Epithelial cell of prostate (primary cell): ENCODE measurements around the gene KRTAP10-5.
"Not testable (repeated sequence)": the region's sequence is repeated elsewhere in the genome, so short reads cannot be mapped to it uniquely, and the experiment has no call there.

Experiments used
- DNase-seq: peaks from one replicate; pipeline ENCODE4 v3.0.0-alpha.2; 2011; ENCODE audit warnings: low read depth, low spot score
- H3K27ac ChIP-seq: fragments of 450-650 bp; 2 replicates; pipeline ENCODE4 v1.5.1; 2017; ENCODE audit warnings: mild to moderate bottlenecking

Gene KRTAP10-5

DNA sequence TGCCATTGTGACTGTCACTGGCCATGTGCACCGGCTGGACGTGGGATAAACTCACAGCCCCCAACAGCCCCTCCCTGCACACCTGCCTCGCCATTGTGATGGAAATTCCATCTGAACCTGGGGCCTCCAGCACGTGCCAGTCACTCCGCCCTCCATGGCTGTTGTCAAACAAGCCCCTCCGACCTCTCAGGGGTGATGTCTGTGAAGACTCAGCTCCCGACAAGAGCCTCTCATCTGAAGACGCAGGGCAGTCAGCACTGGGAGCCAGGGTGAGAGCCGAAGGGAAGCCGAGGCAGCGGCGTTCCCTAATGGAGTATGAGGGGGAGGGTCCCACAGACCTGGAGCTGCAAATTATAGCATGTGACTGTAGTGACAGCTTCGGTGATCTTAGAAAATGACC is 27.7 kb downstream of the KRTAP10-5 start:
- H3K27ac ChIP-seq, result no peak overlapping the region
- DNase-seq, result no peak

DNA sequence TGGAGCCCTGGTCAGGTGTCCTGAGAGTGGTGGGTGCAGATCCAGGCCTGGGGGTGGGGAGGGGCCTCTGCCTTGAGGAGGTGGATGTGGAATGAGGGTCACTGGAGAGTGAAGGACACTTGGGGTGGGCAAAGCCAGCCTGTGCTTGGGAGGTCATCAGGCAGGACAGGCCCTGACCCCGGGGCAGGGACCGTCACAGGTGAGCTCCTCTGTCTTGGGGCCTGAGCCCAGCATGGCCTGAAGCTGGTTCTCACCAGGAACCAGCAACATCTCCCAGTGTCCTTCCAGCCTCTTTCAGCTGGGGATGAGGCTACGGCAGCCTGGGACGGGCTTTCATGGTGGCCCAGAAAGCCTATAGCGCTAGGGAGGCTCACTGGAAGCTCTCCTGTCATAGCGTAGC is 28.3 kb downstream of the KRTAP10-5 start:
- no peak for DNase-seq
- no peak overlapping the region for H3K27ac ChIP-seq

DNA sequence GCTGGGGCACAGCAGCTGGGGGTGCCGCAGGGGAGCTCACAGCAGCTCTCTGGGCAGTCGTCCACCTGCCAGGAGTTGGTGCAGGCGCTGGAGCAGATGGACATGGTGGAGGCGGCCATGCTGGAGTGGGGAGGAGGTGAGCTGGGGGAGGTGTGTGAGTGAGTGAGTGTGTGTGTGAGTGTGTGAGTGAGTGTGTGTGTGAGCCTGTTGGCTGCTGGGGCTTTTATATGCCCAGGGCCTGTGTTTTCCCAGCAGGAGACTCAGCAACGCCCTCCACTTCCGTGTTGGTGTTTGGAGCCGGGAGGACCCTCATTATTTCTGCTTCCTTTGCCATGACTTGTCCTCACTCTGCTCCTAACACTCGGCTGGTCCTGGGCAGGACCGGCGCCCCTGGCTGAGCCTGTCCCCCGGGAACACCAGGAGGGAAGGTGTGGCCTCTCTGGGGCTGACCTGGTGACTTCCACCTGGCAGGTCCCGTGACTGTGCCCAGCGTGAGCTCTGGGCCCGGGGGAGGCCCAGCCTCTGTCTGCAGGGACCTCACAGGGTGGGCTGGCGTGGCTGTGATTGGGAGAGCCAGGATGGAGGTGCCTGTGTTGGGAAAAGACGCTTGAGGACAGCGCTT is 29.0 kb downstream of the KRTAP10-5 start, which contains the start of gene KRTAP10-2:
Gene KRTAP10-2 (minus strand): TSS at position 166 of the 622 bp plus-strand sequence. CDS start 47 bp downstream, at position 119.
- H3K27ac ChIP-seq, result no peak within 1 kb of the TSS
- no peak for DNase-seq

- no peak for DNase-seq
Measured at GRCh38 chr21:44550807-44551206, 29.6 kb downstream of the KRTAP10-5 start.

DNA sequence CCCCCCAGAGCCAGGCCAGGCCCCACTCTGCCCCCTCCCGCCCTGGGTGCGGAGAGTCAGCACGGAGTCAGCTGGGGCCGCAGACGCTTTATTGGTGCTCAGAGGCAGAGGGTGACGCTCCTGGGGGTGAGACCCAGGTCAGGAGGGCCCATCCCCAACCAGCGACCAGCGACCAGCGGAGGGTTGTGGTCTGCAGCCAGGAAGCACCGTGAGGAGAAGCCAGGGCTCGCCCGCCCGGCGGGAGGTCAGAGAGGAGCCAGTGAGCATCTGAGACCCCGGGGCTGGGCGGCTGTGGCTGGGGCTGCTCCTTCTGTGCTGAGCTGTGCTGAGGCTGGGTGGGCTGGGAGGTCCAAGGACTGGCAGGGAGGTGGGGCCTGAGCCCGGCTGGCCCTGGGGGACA is 30.1 kb downstream of the KRTAP10-5 start:
- H3K27ac ChIP-seq, DNase-seq: not testable (repeated sequence)

More at GRCh38 chr21:44550807-44551206, 29.6 kb downstream of the KRTAP10-5 start:
- H3K27ac ChIP-seq, result no peak overlapping the region

DNA sequence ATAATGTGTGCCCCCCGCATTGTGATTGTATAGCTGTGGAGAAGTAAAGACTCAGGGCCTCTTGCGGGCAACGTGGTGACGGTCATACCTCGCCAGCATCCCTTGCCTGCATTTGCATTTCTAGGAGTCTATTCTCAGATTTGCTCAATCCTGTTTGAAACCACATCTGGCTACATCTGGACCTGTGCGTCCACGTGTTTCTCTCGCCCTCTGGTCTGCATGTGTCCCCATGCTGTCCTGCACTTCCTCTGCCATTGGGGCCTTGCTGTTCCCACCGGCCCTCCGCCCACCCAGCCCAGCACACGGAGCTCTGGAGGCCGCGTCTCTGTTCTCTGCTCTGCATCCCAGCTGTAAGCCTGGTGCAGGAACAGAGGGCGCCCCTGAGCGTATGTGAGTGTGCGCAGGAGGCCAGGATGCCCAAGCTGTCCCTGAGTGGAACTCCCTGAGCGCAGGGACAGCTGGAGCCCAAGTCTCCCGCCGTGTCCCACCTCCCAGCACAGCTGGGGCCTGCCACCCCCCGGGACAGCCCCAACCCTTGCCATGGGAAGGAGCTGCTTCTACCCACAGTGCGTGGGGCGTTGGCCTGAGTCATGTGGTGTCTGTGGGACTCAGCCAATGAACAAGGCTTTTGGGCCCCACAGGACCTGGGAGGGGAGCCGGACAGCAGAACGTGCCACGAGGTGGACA is 30.7 kb downstream of the KRTAP10-5 start:
- no peak overlapping the region for H3K27ac ChIP-seq

DNA sequence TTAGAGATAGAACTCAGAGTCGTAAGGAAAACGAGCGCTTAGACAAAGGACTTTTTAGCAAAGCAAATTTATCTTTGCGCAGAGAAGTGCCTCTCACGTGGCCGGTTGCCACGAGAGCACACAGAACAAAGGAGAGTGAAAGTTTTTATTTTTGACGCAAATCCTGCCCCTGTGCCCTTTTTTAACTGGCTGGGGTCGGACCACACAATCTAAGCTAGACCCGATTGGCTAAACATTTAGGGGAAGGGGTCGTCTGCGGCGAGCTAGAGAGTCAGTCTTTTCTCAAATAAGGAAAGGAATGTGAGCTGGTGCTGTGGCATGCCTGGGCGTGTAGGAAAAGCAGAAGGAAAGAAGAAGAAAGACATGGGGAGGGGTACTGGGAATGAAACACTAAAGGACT is 31.5 kb downstream of the KRTAP10-5 start:
- DNase-seq, result no peak

More for the DNA sequence above, 30.7 kb downstream of the KRTAP10-5 start:
- no peak for DNase-seq

DNA sequence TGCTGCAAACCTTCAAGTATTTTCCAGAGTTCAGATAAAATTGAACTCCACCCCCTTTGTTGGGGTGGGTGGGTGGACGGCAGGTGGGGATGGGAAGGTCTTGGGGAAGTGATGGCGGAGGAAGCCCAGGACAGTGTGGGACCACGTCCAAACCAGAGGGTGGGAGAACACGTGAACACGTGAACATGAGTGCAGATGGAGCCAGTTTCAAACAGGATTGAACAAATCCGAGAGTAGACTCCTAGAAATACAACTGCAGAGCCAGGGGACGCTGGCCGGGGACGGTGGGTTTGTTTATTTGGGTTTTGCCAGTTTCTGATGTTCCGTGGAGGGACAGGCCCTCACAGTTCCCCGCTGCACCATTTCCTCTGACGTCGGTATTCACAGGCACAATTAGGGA is 32.0 kb downstream of the KRTAP10-5 start:
- DNase-seq, result no peak
- no peak overlapping the region for H3K27ac ChIP-seq

More for the DNA sequence above, 31.5 kb downstream of the KRTAP10-5 start:
- no peak overlapping the region for H3K27ac ChIP-seq

- no peak overlapping the region for H3K27ac ChIP-seq
- DNase-seq, result no peak
Measured at GRCh38 chr21:44547656-44548331, 32.6 kb downstream of the KRTAP10-5 start.

- no peak for DNase-seq
- no peak overlapping the region for H3K27ac ChIP-seq
Measured at GRCh38 chr21:44544566-44544965, 35.8 kb downstream of the KRTAP10-5 start.

- no peak overlapping the region for H3K27ac ChIP-seq
Measured at GRCh38 chr21:44542716-44543115, 37.7 kb downstream of the KRTAP10-5 start.

GRCh38 chr21:44540741-44541288 is 39.6 kb downstream of the KRTAP10-5 start:
- no peak overlapping the region for H3K27ac ChIP-seq
- DNase-seq, result no peak

More at GRCh38 chr21:44542716-44543115, 37.7 kb downstream of the KRTAP10-5 start:
- no peak for DNase-seq

DNA sequence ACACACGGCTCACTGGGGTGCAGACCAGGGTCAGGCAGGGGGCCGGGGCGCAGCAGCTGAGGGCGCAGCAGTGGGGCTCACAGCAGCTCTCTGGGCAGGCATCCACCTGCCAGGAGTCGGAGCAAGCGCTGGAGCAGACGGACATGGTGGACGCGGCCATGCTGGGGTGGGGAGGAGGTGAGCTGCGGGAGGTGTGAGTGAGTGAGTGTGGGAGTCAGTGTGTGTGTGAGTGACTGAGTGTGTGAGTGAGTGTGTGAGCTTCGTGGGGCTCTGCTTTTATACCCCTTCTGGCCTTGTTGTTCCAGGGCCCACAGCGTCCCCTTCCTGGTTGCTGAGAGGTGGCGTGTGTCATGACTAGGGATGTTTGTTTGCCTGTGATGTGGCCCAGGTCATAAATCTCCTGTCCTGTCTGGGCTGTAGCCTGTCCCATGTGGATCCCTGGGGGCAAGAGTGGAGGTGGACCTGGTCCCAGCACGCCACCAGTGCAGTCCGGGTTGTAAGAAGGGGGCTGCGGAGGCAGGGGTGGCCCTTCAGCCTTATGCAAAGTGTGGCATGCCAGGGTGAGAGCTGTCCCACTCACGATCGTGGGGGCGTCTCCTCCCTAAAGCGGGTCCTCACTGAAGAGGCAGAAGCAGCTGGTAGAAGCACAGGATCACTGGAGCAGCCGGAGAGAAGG is 40.3 kb downstream of the KRTAP10-5 start, which contains the start of gene KRTAP10-1:
Gene KRTAP10-1 (minus strand): TSS at position 205 of the 676 bp plus-strand sequence. CDS start 45 bp downstream, at position 160.
- no peak within 1 kb of the TSS for H3K27ac ChIP-seq
- DNase-seq, result no peak

DNA sequence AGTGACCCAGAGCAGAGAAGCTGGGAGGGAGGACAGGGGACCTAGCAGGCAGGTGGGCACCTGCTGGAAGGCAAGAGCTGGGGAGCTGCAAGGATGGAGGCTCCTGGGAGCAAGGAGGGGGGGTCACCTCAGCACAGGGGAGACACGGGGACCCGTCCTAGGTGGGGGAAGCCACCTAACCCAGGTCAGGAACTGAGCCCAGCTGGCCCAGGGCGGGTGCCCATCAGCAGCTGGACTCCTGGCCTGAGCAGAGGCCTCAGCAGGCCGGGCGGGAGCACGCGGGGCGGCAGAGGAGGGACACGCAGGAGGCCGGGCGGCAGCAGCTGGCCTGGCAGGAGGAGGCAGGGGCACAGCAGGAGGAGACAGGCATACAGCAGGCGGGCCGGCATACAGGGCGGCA is 41.4 kb downstream of the KRTAP10-5 start:
- no peak overlapping the region for H3K27ac ChIP-seq
- no peak for DNase-seq

DNA sequence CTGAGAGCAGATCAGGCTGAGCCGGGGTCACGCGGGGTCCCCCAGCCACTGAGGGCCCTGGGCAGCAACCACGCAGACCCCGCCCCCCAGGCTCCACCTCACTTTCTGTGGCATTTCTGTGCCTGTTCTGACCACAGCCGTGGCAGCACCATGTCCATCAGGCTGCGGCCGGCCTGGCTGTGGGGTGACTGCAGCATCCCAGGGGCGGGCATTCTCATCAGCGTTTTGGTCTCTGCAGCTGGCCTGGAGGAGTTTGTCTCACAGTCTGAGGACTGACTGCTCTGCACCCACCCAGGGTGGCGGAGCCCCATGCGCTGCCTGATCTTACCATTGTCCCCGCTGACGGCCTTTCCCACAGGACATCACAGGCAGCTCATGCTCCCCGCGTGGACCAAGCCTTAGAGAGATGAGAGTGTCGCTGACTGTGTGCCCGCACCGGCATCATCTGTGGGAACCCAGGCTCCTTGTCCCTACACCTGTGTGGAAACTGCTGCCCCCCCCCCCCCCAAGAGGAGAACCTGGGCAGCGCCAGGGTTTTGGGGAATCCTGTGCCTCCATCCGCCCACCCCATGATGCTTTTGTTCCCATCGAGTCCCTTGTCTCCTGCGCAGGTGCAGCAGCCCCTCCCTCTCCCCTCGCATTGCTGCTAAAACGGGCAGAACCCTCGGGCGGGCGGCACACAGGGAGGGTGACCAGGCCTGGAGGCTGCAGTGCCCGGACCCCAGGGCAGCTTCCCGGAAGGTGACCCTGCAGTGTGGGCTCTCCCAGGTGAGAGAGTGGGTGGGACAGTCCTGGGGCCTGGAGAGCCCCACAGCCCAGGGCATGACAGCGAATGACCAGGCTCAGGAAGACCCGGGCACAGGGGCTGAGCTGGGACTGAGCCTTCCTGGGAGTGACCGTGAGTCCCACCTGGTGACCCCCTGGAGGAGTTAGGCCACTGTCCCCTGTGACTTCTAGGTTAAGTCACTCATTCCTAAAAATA is 42.2 kb downstream of the KRTAP10-5 start:
- no peak overlapping the region for H3K27ac ChIP-seq
- DNase-seq, result no peak

GRCh38 chr21:44535963-44536362 is 44.4 kb downstream of the KRTAP10-5 start:
- DNase-seq, result no peak
- no peak overlapping the region for H3K27ac ChIP-seq

- no peak for DNase-seq
- no peak overlapping the region for H3K27ac ChIP-seq
Measured at GRCh38 chr21:44534688-44535087, 45.7 kb downstream of the KRTAP10-5 start.

- no peak for DNase-seq
- H3K27ac ChIP-seq, result no peak overlapping the region
Measured at GRCh38 chr21:44533891-44534627, 46.3 kb downstream of the KRTAP10-5 start.
